ENCODE results near the gene CLK4. TPM values are rescaled to one million over a fixed set of nuclear protein-coding genes. Genes with fewer than 3 reads are reported as not detected.

CLK4 gene
- 6.5 to 10.1 TPM (median 8.7 TPM) in 5 replicates for total RNA-seq (2022; extraction: Qiagen RNA extraction)

GRCh38 chr5:178626484-178627258, at the start of gene CLK4:
CLK4 (minus strand) TSS chr5:178627050; CDS start chr5:178623416, 3,634 bp downstream.

DNA sequence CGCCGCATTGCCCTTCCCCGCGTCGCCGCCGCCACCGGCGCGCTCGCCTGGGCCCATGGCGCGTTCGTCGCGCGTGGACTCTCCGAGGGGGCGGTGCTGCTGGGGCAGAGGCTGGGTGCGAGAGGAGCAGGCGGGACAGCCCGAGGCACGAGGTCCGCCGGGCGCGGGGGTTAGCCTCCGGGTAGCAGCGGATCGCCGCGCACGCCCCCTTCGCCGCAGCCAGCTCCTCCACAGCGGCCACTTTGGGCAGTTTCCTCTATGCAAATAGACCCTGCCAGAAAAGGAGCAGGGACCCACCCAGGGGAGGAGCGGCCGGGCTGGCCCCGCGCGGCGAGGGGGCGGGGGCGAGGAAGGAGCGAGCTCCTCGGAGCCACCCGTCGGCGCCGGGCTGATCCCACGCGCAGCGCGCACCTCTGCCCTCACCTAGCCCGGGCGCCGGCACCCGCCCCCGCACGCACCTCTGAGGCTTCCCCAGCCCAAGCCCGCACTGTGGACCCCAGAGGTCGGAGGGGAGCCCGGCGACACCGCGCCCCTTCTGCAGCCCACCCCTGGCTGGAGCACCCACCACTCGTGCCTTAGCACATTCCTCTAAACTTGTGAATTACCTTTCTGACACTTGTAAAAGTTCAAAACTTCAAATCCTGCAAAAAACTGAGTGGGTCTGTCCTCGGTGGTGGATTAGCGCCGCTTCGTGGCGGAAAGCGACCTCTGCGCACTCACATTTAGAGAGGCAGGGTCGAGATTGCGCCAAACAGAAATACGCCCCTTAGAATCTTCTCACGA, 36.5 kb downstream of the CLK4 start, which contains the start of gene COL23A1:
Gene COL23A1 (minus strand): TSS at position 253 of the 783 bp plus-strand sequence.

Other genes starting within 250 kb of the CLK4 start
- not detected in 5 replicates for gene COL23A1, start 36.7 kb downstream of the CLK4 start, total RNA-seq (2022; extraction: Qiagen RNA extraction)
- gene ZNF354A, start 103.6 kb upstream of the CLK4 start, total RNA-seq (2022; extraction: Qiagen RNA extraction) = 6.9 to 8.3 TPM (median 7.9 TPM) in 5 replicates
- 3.8 to 5.5 TPM (median 4.3 TPM) in 5 replicates for gene ZNF354B, start 232.9 kb upstream of the CLK4 start, total RNA-seq (2022; extraction: Qiagen RNA extraction)

Measured in A549 treated with dexamethasone at 1 μM for 4 hours (cell line).